Panc1 (cell line): ENCODE measurements around the gene HIPK4. TPM values are rescaled to one million over a fixed set of nuclear protein-coding genes. Genes with fewer than 3 reads are reported as not detected.

Experiments used
- ATAC-seq: fragments of 200-7000 bp; cut with Tn5 transposase; 2 replicates; pipeline ENCODE4 v1.9.1; 2020; ENCODE audit warnings: mild to moderate bottlenecking, moderate library complexity
- BruUV-seq: library from RNA; stranded (reverse); fragments of 400-500 nt; replicated peaks from 2 replicates; lab custom pipeline; 2021; lab: Mats Ljungman, UMichigan
- CTCF ChIA-PET: fragments of 300-600 bp; sonication (Branson Sonifier 250); formaldehyde crosslinking; loops from one replicate; lab custom pipeline; 2022; ENCODE audit warnings: antibody characterized with exemption; lab: Charles Lee
- POLR2A ChIA-PET: fragments of 300-600 bp; sonication (Branson Sonifier 250); formaldehyde crosslinking; loops from one replicate; lab custom pipeline; 2022; ENCODE audit warnings: antibody characterized with exemption; lab: Charles Lee
- DNase-seq: peaks from one replicate; pipeline ENCODE4 v3.0.0-alpha.2; 2010; ENCODE audit warnings: low read depth, low spot score
- H3K27ac ChIP-seq: 2 replicates; pipeline ENCODE4 v1.5.1; 2011; ENCODE audit warnings: mild to moderate bottlenecking, low read length, inconsistent platforms
- H3K27me3 ChIP-seq: fragments of 200-500 bp; sonication (Bioruptor generic); 2 replicates; pipeline ENCODE4 v1.6.0; 2014; ENCODE audit warnings: low read length, inconsistent platforms; ENCODE audit not compliant: control insufficient read depth, insufficient read depth
- H3K36me3 ChIP-seq: fragments of 200-500 bp; sonication (Bioruptor generic); 2 replicates; pipeline ENCODE4 v1.5.1; 2014; ENCODE audit warnings: inconsistent platforms, mild to moderate bottlenecking, low read length, moderate library complexity; ENCODE audit not compliant: control insufficient read depth, insufficient read depth
- H3K4me1 ChIP-seq: 2 replicates; pipeline ENCODE4 v1.5.1; 2011; ENCODE audit warnings: inconsistent platforms, mild to moderate bottlenecking, low read length, moderate library complexity; ENCODE audit not compliant: control insufficient read depth, insufficient read depth
- H3K4me3 ChIP-seq, 2 experiments: 2 replicates each; pipeline ENCODE4 v1.5.1; 2011 to 2012; ENCODE audit warnings: low read depth in 2 of 2, low read length in 2 of 2, mild to moderate bottlenecking in 2 of 2, inconsistent platforms in 1 of 2, moderate library complexity in 1 of 2
- H3K9me3 ChIP-seq: fragments of 200-500 bp; sonication (Bioruptor generic); 2 replicates; pipeline ENCODE4 v1.5.1; 2014; ENCODE audit warnings: low read depth, mild to moderate bottlenecking, inconsistent platforms, low read length, moderate library complexity; ENCODE audit not compliant: control insufficient read depth, insufficient read depth
- POLR2AphosphoS5 ChIP-seq: IDR thresholded peaks from 2 replicates; pipeline ENCODE4 v1.6.1; 2012; ENCODE audit warnings: mild to moderate bottlenecking, low read depth, low read length, moderate library complexity
- SIN3A ChIP-seq: IDR thresholded peaks from 2 replicates; pipeline ENCODE4 v1.6.1; 2012; ENCODE audit warnings: low read depth, mild to moderate bottlenecking, low read length, moderate library complexity, borderline replicate concordance; ENCODE audit not compliant: insufficient read depth
- TCF7L2 ChIP-seq: IDR thresholded peaks from 2 replicates; pipeline ENCODE4 v1.6.1; 2011; ENCODE audit warnings: mild to moderate bottlenecking, low read depth, low read length, inconsistent platforms
- in situ Hi-C: cut with HindIII; loops from 2 replicates; pipeline ENCODE4 v1.10.0; 2016; ENCODE audit warnings: low sequenced_read_pairs, low pct_unique_long_range_greater_than_20kb
- intact Hi-C: fragments of 100-400 bp; cut with micrococcal nuclease; formaldehyde crosslinking; loops from one replicate; pipeline ENCODE4 v1.10.0; 2022; ENCODE audit not compliant: unreplicated experiment
- total RNA-seq: library from RNA; stranded (reverse); gene quantifications from one replicate; pipeline ENCODE4 v1.2.1, GENCODE V29; 2021; ENCODE audit not compliant: unreplicated experiment
- TF ChIP-seq, protein P1 (sequence below): fragments of 450-650 bp; IDR thresholded peaks from 2 replicates; pipeline ENCODE4 v1.5.1; 2017; ENCODE audit warnings: mild to moderate bottlenecking
- TF ChIP-seq, protein P2 (sequence below), 2 experiments: IDR thresholded peaks; 2 replicates each; pipeline ENCODE4 v1.6.1; 2011 to 2012; ENCODE audit warnings: low read depth in 2 of 2, control low read depth in 1 of 2, low read length in 1 of 2, mild to moderate bottlenecking in 1 of 2, moderate library complexity in 1 of 2; ENCODE audit not compliant: insufficient read depth in 1 of 2

The HIPK4 gene
- total RNA-seq, 1 experiment from 2014 or later = 0.13 TPM

DNA sequence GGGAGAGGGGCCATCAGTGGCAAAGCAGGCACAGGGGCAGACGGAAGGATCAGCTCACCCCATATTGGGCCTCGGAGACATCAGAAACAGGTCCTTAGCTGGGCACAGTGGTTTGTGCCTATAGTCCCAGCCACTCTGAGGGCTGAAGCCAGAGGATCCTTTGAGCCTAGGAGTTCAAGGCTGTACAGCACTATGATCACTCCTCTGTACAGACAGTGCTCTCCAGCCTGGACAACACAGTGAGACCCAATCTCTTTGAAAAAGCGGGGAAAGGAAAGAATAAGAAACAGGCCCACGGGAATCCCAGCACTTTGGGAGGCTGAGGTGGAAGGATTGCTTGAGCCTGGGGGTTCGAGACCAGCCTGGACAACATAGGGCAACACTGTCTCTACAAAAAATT is 29.8 kb upstream of the HIPK4 start:
- H3K27ac ChIP-seq = no peak overlapping the region
- CTCF ChIA-PET = interaction anchor here (0.7 kb wide), 1 partner anchor 189 kb away, joined by 4 read pairs; no protein-coding TSS in a partner anchor
- H3K9me3 ChIP-seq = no peaks in the 10 kb centered on the region
- TF ChIP-seq SIN3A (no peak), TCF7L2 (no peak), POLR2AphosphoS5 (no peak)
- TF ChIP-seq, protein P1, sequence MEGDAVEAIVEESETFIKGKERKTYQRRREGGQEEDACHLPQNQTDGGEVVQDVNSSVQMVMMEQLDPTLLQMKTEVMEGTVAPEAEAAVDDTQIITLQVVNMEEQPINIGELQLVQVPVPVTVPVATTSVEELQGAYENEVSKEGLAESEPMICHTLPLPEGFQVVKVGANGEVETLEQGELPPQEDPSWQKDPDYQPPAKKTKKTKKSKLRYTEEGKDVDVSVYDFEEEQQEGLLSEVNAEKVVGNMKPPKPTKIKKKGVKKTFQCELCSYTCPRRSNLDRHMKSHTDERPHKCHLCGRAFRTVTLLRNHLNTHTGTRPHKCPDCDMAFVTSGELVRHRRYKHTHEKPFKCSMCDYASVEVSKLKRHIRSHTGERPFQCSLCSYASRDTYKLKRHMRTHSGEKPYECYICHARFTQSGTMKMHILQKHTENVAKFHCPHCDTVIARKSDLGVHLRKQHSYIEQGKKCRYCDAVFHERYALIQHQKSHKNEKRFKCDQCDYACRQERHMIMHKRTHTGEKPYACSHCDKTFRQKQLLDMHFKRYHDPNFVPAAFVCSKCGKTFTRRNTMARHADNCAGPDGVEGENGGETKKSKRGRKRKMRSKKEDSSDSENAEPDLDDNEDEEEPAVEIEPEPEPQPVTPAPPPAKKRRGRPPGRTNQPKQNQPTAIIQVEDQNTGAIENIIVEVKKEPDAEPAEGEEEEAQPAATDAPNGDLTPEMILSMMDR = no peak
- TF ChIP-seq, protein P2, sequence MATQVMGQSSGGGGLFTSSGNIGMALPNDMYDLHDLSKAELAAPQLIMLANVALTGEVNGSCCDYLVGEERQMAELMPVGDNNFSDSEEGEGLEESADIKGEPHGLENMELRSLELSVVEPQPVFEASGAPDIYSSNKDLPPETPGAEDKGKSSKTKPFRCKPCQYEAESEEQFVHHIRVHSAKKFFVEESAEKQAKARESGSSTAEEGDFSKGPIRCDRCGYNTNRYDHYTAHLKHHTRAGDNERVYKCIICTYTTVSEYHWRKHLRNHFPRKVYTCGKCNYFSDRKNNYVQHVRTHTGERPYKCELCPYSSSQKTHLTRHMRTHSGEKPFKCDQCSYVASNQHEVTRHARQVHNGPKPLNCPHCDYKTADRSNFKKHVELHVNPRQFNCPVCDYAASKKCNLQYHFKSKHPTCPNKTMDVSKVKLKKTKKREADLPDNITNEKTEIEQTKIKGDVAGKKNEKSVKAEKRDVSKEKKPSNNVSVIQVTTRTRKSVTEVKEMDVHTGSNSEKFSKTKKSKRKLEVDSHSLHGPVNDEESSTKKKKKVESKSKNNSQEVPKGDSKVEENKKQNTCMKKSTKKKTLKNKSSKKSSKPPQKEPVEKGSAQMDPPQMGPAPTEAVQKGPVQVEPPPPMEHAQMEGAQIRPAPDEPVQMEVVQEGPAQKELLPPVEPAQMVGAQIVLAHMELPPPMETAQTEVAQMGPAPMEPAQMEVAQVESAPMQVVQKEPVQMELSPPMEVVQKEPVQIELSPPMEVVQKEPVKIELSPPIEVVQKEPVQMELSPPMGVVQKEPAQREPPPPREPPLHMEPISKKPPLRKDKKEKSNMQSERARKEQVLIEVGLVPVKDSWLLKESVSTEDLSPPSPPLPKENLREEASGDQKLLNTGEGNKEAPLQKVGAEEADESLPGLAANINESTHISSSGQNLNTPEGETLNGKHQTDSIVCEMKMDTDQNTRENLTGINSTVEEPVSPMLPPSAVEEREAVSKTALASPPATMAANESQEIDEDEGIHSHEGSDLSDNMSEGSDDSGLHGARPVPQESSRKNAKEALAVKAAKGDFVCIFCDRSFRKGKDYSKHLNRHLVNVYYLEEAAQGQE (IDR thresholded peaks at IDR 0.05; ENCODE audit: insufficient read depth in 1 of 2, low read depth in 2 of 2, low read length in 1 of 2) = no peak
- no TSS peak for BruUV-seq
- no peak for ATAC-seq
- POLR2A ChIA-PET = no interaction called here
- peaks cover 36% of the 10 kb centered on the region for H3K4me1 ChIP-seq
- no peaks in the 10 kb centered on the region for H3K27me3 ChIP-seq
- peaks cover under 1% of the 10 kb centered on the region; the same call in 1 of the 2 replicates for H3K36me3 ChIP-seq
- in situ Hi-C loops = no loop called here
- DNase-seq = no peak
- no peak overlapping the region for H3K4me3 ChIP-seq
- intact Hi-C loops = no loop called here

DNA sequence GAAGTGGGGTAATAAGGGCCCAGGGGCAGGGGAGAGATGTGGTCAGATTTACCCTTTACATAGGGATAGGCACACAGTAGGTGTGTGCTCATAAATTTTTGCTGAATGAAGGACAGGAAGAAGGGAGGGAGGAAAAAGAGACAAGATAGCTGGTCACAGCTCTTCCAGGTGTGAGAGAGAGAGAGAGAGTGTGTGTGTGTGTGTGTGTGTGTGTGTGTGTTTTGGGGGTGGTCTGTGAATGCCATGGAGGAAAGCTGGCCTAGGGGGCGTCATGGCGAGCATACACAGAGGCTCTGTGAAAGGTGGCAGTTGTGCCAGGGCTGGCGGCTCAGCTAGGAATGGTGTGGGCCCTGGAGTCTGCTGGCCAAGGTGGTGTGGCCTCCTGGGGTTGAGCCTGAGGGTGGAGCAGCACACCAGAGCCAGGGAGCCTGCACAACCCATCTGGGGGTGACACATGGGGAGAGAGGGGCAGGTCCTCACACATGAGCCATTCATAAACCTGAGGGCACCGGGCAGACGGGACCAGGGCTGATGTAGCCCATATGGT is 29.2 kb upstream of the HIPK4 start:
- in situ Hi-C loops = no loop called here
- BruUV-seq = no TSS peak
- ATAC-seq (no peak), DNase-seq (no peak)
- POLR2A ChIA-PET = no interaction called here
- Histone ChIP-seq H3K9me3 (no peaks in the 10 kb centered on the region), H3K4me3 (no peak overlapping the region), H3K27me3 (no peaks in the 10 kb centered on the region), H3K27ac (no peak overlapping the region), H3K36me3 (no peaks in the 10 kb centered on the region), H3K4me1 (peaks cover 36% of the 10 kb centered on the region)
- intact Hi-C loops = no loop called here
- TF ChIP-seq, protein P2 (IDR thresholded peaks at IDR 0.05; ENCODE audit: insufficient read depth in 1 of 2, low read depth in 2 of 2, low read length in 1 of 2) = no peak
- TF ChIP-seq, protein P1 = no peak
- TF ChIP-seq TCF7L2 = no peak
- TF ChIP-seq POLR2AphosphoS5 = no peak
- no peak for TF ChIP-seq SIN3A
- CTCF ChIA-PET = interaction anchor here (0.5 kb wide), 1 partner anchor 212 kb away, joined by 3 read pairs; no protein-coding TSS in a partner anchor
